BE2C (cell line): Measurements from ENCODE around the gene TGIF1.
"Not testable (repeated sequence)": the region's sequence is repeated elsewhere in the genome, so short reads cannot be mapped to it uniquely, and the experiment has no call there.

Experiments used
- DNase-seq: peaks from one replicate; pipeline ENCODE4 v3.0.0-alpha.2; 2020
- H3K27me3 ChIP-seq: fragments of 250-450 bp; sonication (Bioruptor Pico); 2 replicates; pipeline ENCODE4 v1.5.1; 2020; ENCODE audit warnings: mild to moderate bottlenecking
- H3K36me3 ChIP-seq: fragments of 250-450 bp; sonication (Bioruptor Pico); 2 replicates; pipeline ENCODE4 v1.5.1; 2020; ENCODE audit warnings: mild to moderate bottlenecking
- H3K4me1 ChIP-seq: fragments of 250-450 bp; sonication (Bioruptor Pico); 2 replicates; pipeline ENCODE4 v1.5.1; 2020
- H3K4me3 ChIP-seq: 2 replicates; pipeline ENCODE4 v1.5.1; 2011; ENCODE audit warnings: low read depth, low read length
- H3K9me3 ChIP-seq: fragments of 250-450 bp; sonication (Bioruptor Pico); 2 replicates; pipeline ENCODE4 v1.5.1; 2020
- CTCF ChIP-seq: IDR thresholded peaks from 2 replicates; pipeline ENCODE4 v1.5.1; 2012; ENCODE audit warnings: mild to moderate bottlenecking, low read depth, low read length

Gene TGIF1

GRCh38 chr18:3408107-3408506, 41.9 kb upstream of the TGIF1 start:
- Histone ChIP-seq H3K4me1 (no peaks in the 10 kb centered on the region), H3K4me3 (no peak overlapping the region), H3K27me3 (no peaks in the 10 kb centered on the region), H3K36me3 (no peaks in the 10 kb centered on the region), H3K9me3 (no peaks in the 10 kb centered on the region)
- no peak for DNase-seq
- TF ChIP-seq CTCF: no peak

- Histone ChIP-seq H3K36me3 (no peaks in the 10 kb centered on the region), H3K4me1 (no peaks in the 10 kb centered on the region), H3K9me3 (no peaks in the 10 kb centered on the region), H3K4me3 (no peak overlapping the region), H3K27me3 (no peaks in the 10 kb centered on the region)
- no peak for DNase-seq
- no peak for TF ChIP-seq CTCF
Observed at GRCh38 chr18:3409811-3410210, 40.2 kb upstream of the TGIF1 start.

- no peaks in the 10 kb centered on the region for H3K36me3 ChIP-seq
- no peak for TF ChIP-seq CTCF
- no peaks in the 10 kb centered on the region for H3K9me3 ChIP-seq
- no peak for DNase-seq
- no peaks in the 10 kb centered on the region for H3K27me3 ChIP-seq
- H3K4me1 ChIP-seq: no peaks in the 10 kb centered on the region
- H3K4me3 ChIP-seq: no peak overlapping the region
Observed at GRCh38 chr18:3410273-3410672, 39.7 kb upstream of the TGIF1 start.

DNA sequence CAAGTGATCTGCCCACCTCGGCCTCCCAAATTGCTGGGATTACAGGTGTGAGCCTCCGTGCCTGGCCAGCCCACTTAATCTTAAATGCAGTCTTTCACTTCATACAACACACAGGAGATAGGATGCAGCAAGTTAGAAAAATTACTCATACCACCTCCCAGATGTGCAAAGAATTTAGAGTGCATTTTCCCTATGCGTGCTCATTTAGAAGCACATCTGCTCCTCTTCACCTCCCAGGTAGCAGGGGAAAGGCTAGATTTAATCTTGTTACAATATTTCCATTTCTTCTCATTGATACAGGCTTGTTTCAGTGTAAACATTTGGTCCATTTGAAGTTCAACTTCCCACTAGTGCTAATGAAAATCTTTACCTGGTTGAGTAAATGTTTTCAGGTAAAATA, 39.1 kb upstream of the TGIF1 start:
- H3K27me3 ChIP-seq, DNase-seq, H3K36me3 ChIP-seq, H3K4me1 ChIP-seq, H3K4me3 ChIP-seq, H3K9me3 ChIP-seq: not testable (repeated sequence)

DNA sequence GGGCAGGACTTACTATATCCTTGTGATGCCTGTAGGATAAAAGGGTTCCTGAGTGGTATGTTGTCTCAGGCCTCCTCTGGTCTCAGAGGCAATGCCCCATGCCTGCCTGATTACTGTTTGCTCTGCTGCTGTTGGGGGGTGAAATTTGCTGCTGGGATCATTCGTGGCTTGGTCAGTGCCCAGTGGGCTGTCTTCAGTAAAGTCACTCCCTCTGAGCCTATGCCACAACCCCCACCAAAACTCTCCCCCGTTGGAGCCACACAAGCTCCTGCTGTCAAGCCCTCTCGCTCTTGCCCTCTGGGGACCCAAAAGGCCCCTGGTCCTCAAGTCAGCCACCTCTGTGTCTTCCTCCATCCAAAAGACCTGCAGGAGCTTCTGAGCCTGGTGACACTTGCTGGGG, 38.6 kb upstream of the TGIF1 start:
- Histone ChIP-seq H3K36me3 (no peaks in the 10 kb centered on the region), H3K9me3 (no peaks in the 10 kb centered on the region), H3K4me1 (no peaks in the 10 kb centered on the region), H3K4me3 (no peak overlapping the region), H3K27me3 (no peaks in the 10 kb centered on the region)
- DNase-seq: no peak
- TF ChIP-seq CTCF: no peak

DNA sequence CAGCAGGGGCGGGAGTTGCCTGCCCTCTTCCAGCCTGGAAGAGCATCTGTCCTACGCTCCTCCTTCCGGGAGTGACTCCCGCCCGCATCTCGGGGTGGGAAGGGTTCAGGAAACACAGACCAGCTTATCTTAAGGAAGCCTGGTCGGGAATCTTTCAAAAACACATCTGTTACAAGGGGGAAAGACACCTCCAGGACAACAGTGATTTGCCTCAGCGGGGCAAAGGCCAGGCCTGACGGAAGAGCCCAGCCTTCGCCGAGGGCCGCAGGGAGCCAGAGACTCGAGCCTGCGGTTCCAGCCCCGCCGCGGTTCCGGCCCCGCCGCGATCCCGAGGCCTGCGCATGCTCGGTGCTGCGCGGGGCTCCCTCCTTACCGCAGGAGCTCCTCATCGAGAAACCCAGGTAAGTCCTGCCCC, 38.1 kb upstream of the TGIF1 start:
- no peak for DNase-seq
- TF ChIP-seq CTCF: no peak
- Histone ChIP-seq H3K9me3 (no peaks in the 10 kb centered on the region), H3K4me1 (no peaks in the 10 kb centered on the region), H3K4me3 (no peak overlapping the region), H3K36me3 (no peaks in the 10 kb centered on the region), H3K27me3 (no peaks in the 10 kb centered on the region)

GRCh38 chr18:3412528-3412927, 37.4 kb upstream of the TGIF1 start:
- not testable (repeated sequence) for H3K4me1 ChIP-seq, H3K27me3 ChIP-seq, H3K9me3 ChIP-seq, DNase-seq, H3K36me3 ChIP-seq, H3K4me3 ChIP-seq
